IMR-90 (cell line): ENCODE measurements around the gene SDCCAG8.

Source experiments
- CEBPB ChIP-seq: IDR thresholded peaks from 2 replicates; pipeline ENCODE4 v1.6.1; 2012; ENCODE audit warnings: low read depth, low read length, improper control_type of control experiment
- MXI1 ChIP-seq: IDR thresholded peaks from 2 replicates; pipeline ENCODE4 v1.6.1; 2012; ENCODE audit warnings: low read depth, mild to moderate bottlenecking, low read length, moderate library complexity, borderline replicate concordance
- TF ChIP-seq, protein P1 (sequence below): conservative IDR thresholded peaks from 2 replicates; pipeline ENCODE4 v1.5.1; 2012; ENCODE audit warnings: mild to moderate bottlenecking, low read depth, low read length, improper control_type of control experiment

GRCh38 chr1:243254927-243255790 is 682 bp upstream of the SDCCAG8 start, which contains the start of gene CEP170:
- TF ChIP-seq, protein P1, sequence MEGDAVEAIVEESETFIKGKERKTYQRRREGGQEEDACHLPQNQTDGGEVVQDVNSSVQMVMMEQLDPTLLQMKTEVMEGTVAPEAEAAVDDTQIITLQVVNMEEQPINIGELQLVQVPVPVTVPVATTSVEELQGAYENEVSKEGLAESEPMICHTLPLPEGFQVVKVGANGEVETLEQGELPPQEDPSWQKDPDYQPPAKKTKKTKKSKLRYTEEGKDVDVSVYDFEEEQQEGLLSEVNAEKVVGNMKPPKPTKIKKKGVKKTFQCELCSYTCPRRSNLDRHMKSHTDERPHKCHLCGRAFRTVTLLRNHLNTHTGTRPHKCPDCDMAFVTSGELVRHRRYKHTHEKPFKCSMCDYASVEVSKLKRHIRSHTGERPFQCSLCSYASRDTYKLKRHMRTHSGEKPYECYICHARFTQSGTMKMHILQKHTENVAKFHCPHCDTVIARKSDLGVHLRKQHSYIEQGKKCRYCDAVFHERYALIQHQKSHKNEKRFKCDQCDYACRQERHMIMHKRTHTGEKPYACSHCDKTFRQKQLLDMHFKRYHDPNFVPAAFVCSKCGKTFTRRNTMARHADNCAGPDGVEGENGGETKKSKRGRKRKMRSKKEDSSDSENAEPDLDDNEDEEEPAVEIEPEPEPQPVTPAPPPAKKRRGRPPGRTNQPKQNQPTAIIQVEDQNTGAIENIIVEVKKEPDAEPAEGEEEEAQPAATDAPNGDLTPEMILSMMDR, result no peak
- TF ChIP-seq CEBPB, result no peak
- TF ChIP-seq MXI1, result 0 out of 2 replicates have a peak, but pooled peaks have one; percentile 18
